ENCODE results near the gene APLP2.

APLP2 gene

GRCh38 chr11:130145311-130145812 is 75.7 kb downstream of the APLP2 start:
- DNase-seq = no peak

- peak in 2 of 58 donors; percentile 11 to 16 for DNase-seq
Measured at GRCh38 chr11:130145975-130146776, 76.5 kb downstream of the APLP2 start.

- peak in 11 of 58 donors; percentile 7 to 56 (median 22) for DNase-seq
Measured at GRCh38 chr11:130146796-130147195, 77.1 kb downstream of the APLP2 start.

GRCh38 chr11:130148796-130149326 is 79.2 kb downstream of the APLP2 start:
- no peak for DNase-seq

GRCh38 chr11:130150790-130151189 is 81.1 kb downstream of the APLP2 start:
- DNase-seq = no peak

- no peak for DNase-seq
Measured at GRCh38 chr11:130151196-130151595, 81.5 kb downstream of the APLP2 start.

GRCh38 chr11:130156108-130157022 is 86.7 kb downstream of the APLP2 start:
- no peak for DNase-seq

- DNase-seq = no peak
Measured at GRCh38 chr11:130157101-130157500, 87.4 kb downstream of the APLP2 start.

GRCh38 chr11:130157840-130158239 is 88.1 kb downstream of the APLP2 start:
- DNase-seq = no peak

- DNase-seq = no peak
Measured at GRCh38 chr11:130159139-130159538, 89.4 kb downstream of the APLP2 start.

- DNase-seq = no peak
Measured at GRCh38 chr11:130159657-130160497, 90.2 kb downstream of the APLP2 start, which contains the start of gene ST14. ST14 (plus strand) TSS chr11:130159782; CDS start chr11:130159980, 198 bp downstream.

GRCh38 chr11:130160498-130161155 is 90.9 kb downstream of the APLP2 start:
- no peak for DNase-seq

GRCh38 chr11:130161441-130162145 is 91.9 kb downstream of the APLP2 start:
- DNase-seq = no peak

GRCh38 chr11:130162733-130163132 is 93.0 kb downstream of the APLP2 start:
- no peak for DNase-seq

GRCh38 chr11:130163346-130164220 is 93.9 kb downstream of the APLP2 start:
- peak in 1 of 58 donors; percentile 20 for DNase-seq

GRCh38 chr11:130164221-130164570 is 94.5 kb downstream of the APLP2 start:
- no peak for DNase-seq

- DNase-seq = no peak
Measured at GRCh38 chr11:130165601-130166456, 96.1 kb downstream of the APLP2 start.

- DNase-seq = no peak
Measured at GRCh38 chr11:130166457-130166784, 96.7 kb downstream of the APLP2 start.
